ENCODE results near the gene PRMT3.

GRCh38 chr11:20452585-20452984, 65.1 kb downstream of the PRMT3 start:
- TF ChIP-seq CTCF (IDR thresholded peaks at IDR 0.05), result no peak
- TF ChIP-seq POLR2A (IDR thresholded peaks at IDR 0.05), result no peak
